Activated CD4-positive, alpha-beta T cell treated with anti-CD3 and anti-CD28 coated beads for 36 hours (primary cell): ENCODE measurements around the gene FAM83F. TPM values are rescaled to one million over a fixed set of nuclear protein-coding genes. Genes with fewer than 3 reads are reported as not detected.
"Not testable (repeated sequence)": the region's sequence is repeated elsewhere in the genome, so short reads cannot be mapped to it uniquely, and the experiment has no call there.

Experiments used
- ATAC-seq: fragments of 200-7000 bp; cut with Tn5 transposase; one replicate; pipeline ENCODE4 v1.10.0; 2021; ENCODE audit warnings: mild to moderate bottlenecking, moderate library complexity
- CTCF ChIA-PET: fragments of 350-600 bp; sonication (Branson Sonifier 250); formaldehyde crosslinking; loops from one replicate; lab custom pipeline; 2021; ENCODE audit warnings: antibody characterized with exemption; lab: Charles Lee
- POLR2A ChIA-PET: fragments of 350-600 bp; sonication (Branson Sonifier 250); formaldehyde crosslinking; loops from one replicate; lab custom pipeline; 2021; ENCODE audit warnings: antibody characterized with exemption, inconsistent platforms; lab: Charles Lee
- DNase-seq: peaks from one replicate; pipeline ENCODE4 v3.0.0-alpha.2; 2020
- H3K27ac Mint-ChIP-seq: one replicate; pipeline ENCODE4 v1.8.0; 2021; ENCODE audit warnings: mixed read lengths
- H3K27me3 Mint-ChIP-seq: one replicate; pipeline ENCODE4 v1.8.0; 2021; ENCODE audit warnings: mixed read lengths
- H3K36me3 Mint-ChIP-seq: one replicate; pipeline ENCODE4 v1.8.0; 2021; ENCODE audit warnings: low read depth, mixed read lengths
- H3K4me1 Mint-ChIP-seq: one replicate; pipeline ENCODE4 v1.8.0; 2021; ENCODE audit warnings: mixed read lengths
- H3K4me3 Mint-ChIP-seq: one replicate; pipeline ENCODE4 v1.8.0; 2021; ENCODE audit warnings: mild to moderate bottlenecking, moderate library complexity, mixed read lengths
- H3K9me3 Mint-ChIP-seq: one replicate; pipeline ENCODE4 v1.8.0; 2021; ENCODE audit warnings: low read depth, mixed read lengths
- intact Hi-C, 2 experiments: fragments of 100-400 bp; cut with DNase I in 1 of 2; cut with micrococcal nuclease in 1 of 2; formaldehyde crosslinking; loops; one replicate each; pipeline versions ENCODE4 v1.14.2 to v1.15.1; 2022 to 2024; cut with DNase I, micrococcal nuclease
- total RNA-seq, 2 experiments: library from RNA; stranded (reverse); gene quantifications; one replicate each; pipeline ENCODE4 v1.2.3, GENCODE V29; 2021

FAM83F gene
- total RNA-seq, 2 experiments from 2014 or later = 0.49 to 0.91 TPM

DNA sequence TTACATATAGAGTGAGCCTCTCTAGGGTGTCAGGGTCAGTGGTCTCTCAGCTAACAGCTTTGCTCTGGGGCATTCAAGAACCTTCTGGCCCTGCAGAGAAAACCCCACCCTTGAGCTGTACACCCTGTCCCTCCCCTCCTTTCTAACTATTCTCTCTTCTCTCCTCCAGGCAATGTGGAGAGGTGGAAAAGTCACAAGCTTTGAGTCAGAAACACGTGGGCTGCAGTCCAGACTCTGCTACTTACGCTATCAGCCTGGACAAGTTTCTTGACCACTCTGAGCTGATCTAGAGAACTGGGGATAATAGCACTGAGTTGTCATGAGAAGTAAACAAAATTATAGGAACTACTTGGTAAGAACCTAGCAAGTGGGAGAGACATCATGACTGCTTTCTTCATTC lies 10.7 kb upstream of the FAM83F start:
- no peaks in the 10 kb centered on the region for H3K36me3 Mint-ChIP-seq
- no peaks in the 10 kb centered on the region for H3K9me3 Mint-ChIP-seq
- ChIA-PET POLR2A (no interaction called here), CTCF (interaction anchor here (0.6 to 0.9 kb wide), 3 partner anchors 17 to 1309 kb away, joined by 3 to 4 read pairs (median 3); partner anchors contain the start of gene TMA7B)
- no peaks in the 10 kb centered on the region for H3K27me3 Mint-ChIP-seq
- ATAC-seq = no peak
- no peak for DNase-seq
- intact Hi-C loops = no loop called here
- no peak overlapping the region for H3K27ac Mint-ChIP-seq
- H3K4me1 Mint-ChIP-seq = peaks cover 34% of the 10 kb centered on the region
- H3K4me3 Mint-ChIP-seq = no peak overlapping the region

DNA sequence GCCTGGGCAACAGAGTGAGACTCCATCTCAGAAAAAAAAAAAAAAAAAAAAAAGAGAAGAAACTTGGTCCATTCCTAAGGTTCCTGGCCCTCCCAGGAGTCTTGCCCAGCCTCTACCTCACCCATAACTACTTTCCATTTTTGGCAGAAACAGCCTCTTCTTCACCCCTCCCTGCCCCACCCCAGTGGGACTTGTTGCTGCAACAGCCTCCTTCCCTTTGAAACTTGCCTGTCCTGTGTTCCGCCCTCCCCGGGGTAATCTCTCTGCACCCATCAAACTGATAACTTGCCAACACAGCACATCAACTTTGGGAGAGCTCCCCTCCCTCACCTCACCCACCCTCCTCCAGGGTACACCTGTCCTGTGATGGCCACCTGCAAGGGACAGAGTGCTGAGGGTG lies 10.0 kb upstream of the FAM83F start:
- DNase-seq (no peak), ATAC-seq (no peak)
- intact Hi-C loops = no loop called here
- no peak overlapping the region for H3K4me3 Mint-ChIP-seq
- ChIA-PET CTCF (interaction anchor here (0.9 kb wide), 2 partner anchors 24 to 52 kb away, joined by 3 read pairs; partner anchors contain the start of gene TMA7B), POLR2A (no interaction called here)
- no peaks in the 10 kb centered on the region for H3K36me3 Mint-ChIP-seq
- no peak overlapping the region for H3K27ac Mint-ChIP-seq
- no peaks in the 10 kb centered on the region for H3K27me3 Mint-ChIP-seq
- H3K9me3 Mint-ChIP-seq = no peaks in the 10 kb centered on the region
- peaks cover 27% of the 10 kb centered on the region for H3K4me1 Mint-ChIP-seq

DNA sequence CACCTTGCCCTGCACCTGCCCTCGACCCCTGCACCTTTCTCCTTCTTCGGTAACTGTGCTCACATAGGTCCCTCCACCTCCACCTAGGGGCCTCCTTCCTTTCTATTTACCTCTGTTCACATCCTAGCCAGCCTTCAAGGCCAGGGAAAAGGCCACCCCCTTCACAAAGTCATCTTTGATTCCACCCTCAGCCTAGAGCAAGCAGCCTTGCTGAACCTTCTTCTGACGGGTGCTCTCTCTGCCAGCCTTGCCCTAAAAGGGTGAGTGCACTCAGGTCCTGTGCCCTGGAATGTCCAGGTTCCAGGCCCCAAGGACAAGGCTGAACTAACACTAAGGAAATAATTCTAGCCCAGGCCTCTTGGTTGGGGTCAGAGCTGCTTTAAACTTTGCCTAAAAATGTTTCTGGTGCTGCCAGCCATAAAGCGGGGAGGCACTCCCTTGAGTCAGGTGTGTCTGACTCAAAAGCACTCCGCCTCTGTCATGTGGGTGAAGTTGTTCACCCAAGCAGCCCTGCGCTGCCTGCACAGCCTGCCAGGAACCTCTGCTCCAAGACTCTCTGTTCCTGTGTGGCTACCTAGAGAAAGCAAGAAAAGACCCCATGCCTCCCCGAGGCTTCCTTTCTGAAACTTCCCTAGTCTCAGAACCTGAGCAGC lies 9.2 kb upstream of the FAM83F start:
- intact Hi-C loops = no loop called here
- Mint-ChIP-seq H3K27me3 (no peaks in the 10 kb centered on the region), H3K4me1 (peaks cover 20% of the 10 kb centered on the region), H3K27ac (peak overlapping the region; percentile 47), H3K4me3 (no peak overlapping the region), H3K9me3 (no peaks in the 10 kb centered on the region), H3K36me3 (no peaks in the 10 kb centered on the region)
- ChIA-PET CTCF (interaction anchor here (0.9 kb wide), 1 partner anchor 52 kb away, joined by 3 read pairs; no protein-coding TSS in a partner anchor), POLR2A (no interaction called here)
- ATAC-seq (peak; percentile 94), DNase-seq (peak; percentile 65)

DNA sequence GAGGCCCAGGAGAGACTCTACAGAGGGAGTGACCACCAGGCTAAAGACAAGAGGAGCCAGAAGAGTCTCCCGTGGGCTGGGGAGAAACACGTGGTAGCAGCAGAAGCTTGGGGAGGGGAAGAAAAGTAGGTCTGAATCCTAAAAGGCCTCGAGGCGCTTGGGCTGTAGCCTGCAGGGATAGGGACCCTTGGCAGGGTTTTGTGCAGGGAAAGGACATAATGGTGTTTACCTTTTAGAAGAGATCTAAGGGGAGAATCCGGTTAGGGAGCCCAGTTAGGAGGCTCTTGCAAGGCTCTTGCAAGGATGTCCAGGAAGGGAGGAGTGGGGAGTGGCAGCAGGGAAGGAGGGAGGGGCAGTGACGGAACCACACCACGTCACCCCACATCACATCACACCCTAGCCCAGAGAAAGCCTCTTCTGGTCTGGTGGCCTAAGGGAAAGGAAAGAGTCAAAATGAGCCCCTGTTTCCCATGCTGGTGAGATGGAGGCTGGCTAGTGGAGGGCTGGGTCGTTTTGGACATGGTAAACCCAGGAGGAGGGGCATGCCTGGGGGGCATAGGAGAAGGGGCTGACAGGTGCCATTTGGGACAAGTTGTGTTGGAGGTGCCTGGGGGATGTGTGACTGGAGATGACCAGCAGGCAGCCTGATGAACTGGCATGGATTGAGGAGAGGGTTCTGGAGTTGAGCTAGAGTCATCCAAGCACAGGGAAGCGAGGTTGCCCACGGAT lies 6.2 kb upstream of the FAM83F start:
- Mint-ChIP-seq H3K36me3 (no peaks in the 10 kb centered on the region), H3K27me3 (no peaks in the 10 kb centered on the region), H3K9me3 (no peaks in the 10 kb centered on the region), H3K4me3 (no peak overlapping the region), H3K4me1 (peaks cover 17% of the 10 kb centered on the region), H3K27ac (no peak overlapping the region)
- DNase-seq = no peak
- ATAC-seq = no peak
- POLR2A ChIA-PET = no interaction called here
- intact Hi-C loops = no loop called here
- CTCF ChIA-PET = no interaction called here

DNA sequence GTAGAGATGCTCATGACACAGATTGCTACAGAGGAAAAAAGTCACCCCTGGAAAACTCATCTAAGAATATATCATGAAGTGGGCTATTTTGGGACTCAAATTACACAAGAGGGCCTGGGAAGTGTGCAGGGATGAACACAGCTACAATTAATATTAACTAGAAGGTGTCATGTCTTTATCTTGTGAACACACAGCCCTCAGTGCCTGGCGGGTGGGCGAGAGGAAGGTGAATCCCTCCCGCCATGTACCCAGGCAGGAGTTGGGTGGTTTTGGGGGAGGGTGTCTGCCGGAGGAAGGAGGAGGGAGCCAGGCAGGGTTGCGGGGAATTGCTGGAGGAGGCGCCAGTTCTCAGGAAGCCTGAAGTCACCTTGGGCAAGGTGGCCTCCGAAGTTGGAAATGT lies 5.1 kb upstream of the FAM83F start:
- intact Hi-C loops = loop anchor here in 1 of 2 experiments (5.0 kb wide), 1 partner anchor 37 kb away; no protein-coding TSS in a partner anchor
- H3K27me3 Mint-ChIP-seq = no peaks in the 10 kb centered on the region
- DNase-seq (no peak), ATAC-seq (no peak)
- H3K9me3 Mint-ChIP-seq = no peaks in the 10 kb centered on the region
- peaks cover 25% of the 10 kb centered on the region for H3K4me1 Mint-ChIP-seq
- H3K27ac Mint-ChIP-seq = no peak overlapping the region
- no peak overlapping the region for H3K4me3 Mint-ChIP-seq
- ChIA-PET POLR2A (interaction anchor here (0.7 kb wide), 1 partner anchor 594 kb away, joined by 3 read pairs; no protein-coding TSS in a partner anchor), CTCF (interaction anchor here (1.1 kb wide), 1 partner anchor 11 kb away, joined by 3 read pairs; no protein-coding TSS in a partner anchor)
- H3K36me3 Mint-ChIP-seq = no peaks in the 10 kb centered on the region

DNA sequence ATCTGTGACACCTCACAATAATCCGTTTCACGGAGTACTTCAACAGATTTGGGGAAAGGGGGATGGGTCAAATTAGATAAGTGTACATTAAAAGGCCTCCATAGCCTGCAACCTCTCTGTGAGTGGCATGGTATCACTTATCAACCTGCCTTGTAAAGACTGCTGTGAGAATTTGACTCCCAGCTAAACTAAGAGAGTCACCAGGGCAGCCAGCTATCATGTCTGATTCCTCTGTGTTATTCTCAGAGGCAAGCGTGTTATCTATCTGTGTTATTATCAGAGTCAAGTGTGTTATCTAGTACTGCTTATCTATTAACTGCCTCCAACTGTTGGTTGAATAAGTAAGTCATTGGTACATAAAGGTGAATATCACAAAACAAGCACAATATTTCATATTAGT lies 4.1 kb upstream of the FAM83F start:
- no peak overlapping the region for H3K27ac Mint-ChIP-seq
- ChIA-PET CTCF (interaction anchor here (0.9 kb wide), 1 partner anchor 57 kb away, joined by 4 read pairs; no protein-coding TSS in a partner anchor), POLR2A (interaction anchor here (0.7 kb wide), 1 partner anchor 707 kb away, joined by 3 read pairs; no protein-coding TSS in a partner anchor)
- H3K4me3 Mint-ChIP-seq = no peak overlapping the region
- no peak for ATAC-seq
- H3K9me3 Mint-ChIP-seq = no peaks in the 10 kb centered on the region
- no peak for DNase-seq
- H3K27me3 Mint-ChIP-seq = no peaks in the 10 kb centered on the region
- peaks cover 15% of the 10 kb centered on the region for H3K4me1 Mint-ChIP-seq
- H3K36me3 Mint-ChIP-seq = no peaks in the 10 kb centered on the region
- intact Hi-C loops = loop anchor here in 1 of 2 experiments (5.0 kb wide), 1 partner anchor 38 kb away; no protein-coding TSS in a partner anchor

DNA sequence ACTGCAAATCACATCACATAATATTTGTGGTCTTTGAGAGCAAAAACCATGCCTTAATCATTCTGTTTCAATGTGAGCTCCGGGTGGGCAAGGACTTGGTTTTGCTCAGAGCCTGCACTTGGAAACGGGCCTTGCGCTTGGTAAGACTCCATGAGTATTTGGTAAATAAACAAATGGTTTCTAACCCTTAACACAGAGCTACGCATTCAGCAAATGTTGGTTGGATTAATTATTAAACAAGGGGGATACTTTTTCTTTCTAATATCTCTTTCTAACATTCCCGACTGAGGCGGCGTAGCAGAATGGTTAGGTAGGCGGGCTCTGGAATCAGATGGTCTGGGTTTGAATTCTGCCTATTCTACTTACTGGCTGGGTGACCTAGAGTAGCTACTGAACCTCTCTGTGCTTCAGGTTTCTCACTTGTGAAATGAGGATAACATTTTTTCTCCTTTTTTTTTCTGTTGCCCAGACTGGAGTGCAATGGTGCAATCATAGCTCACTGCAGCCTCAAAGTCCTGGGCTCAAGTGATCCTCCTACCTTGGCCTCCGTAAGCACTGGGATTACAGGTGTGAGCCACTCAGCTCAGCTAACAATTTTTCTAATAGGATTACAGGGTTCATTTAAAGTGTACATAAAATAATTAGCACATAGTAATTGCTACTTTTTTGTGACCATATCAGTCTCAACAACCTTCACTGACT lies 3.4 kb upstream of the FAM83F start:
- Mint-ChIP-seq H3K36me3 (no peaks in the 10 kb centered on the region), H3K4me1 (peaks cover 9% of the 10 kb centered on the region), H3K4me3 (no peak overlapping the region), H3K9me3 (no peaks in the 10 kb centered on the region), H3K27me3 (no peaks in the 10 kb centered on the region), H3K27ac (no peak overlapping the region)
- no peak for DNase-seq
- CTCF ChIA-PET = interaction anchor here (0.9 kb wide), 1 partner anchor 58 kb away, joined by 4 read pairs; no protein-coding TSS in a partner anchor
- ATAC-seq = no peak
- POLR2A ChIA-PET = interaction anchor here (0.7 kb wide), 1 partner anchor 707 kb away, joined by 3 read pairs; no protein-coding TSS in a partner anchor
- intact Hi-C loops = loop anchor here in 1 of 2 experiments (5.0 kb wide), 1 partner anchor 39 kb away; no protein-coding TSS in a partner anchor

DNA sequence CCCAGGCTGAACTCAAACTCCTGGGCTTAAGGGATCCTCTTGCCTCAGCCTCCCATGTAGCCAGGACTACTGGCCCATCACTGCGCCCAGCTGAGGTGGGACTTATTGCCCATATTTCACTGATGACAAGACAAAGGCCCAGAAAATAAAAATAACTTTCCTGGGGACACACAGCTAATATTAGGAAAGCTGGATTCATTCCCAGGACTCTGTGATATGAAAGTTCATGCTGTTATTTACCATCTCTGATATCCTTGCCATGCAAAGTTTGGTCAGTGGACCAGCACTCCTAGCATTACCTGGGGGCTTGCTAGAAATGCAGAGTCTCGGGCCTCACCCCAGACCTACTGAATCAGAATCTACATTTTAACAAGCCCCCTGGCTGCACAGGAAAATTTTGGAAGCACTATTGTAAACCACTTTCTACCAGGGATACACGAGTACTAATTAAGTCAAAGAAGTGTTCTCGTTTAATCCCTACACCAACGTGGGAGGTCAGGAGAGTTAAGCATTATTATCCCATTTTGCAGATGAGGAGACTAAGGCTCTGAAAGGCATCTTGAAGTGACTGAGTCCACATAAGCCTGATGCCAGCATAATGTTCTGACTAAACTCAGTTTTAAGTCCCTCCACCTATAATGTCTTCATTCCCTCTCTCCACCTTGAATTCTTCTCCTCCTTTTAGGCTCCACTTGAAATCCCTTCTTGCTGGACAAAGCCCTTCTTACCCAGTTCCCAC lies 2.5 kb upstream of the FAM83F start:
- POLR2A ChIA-PET = no interaction called here
- H3K27me3 Mint-ChIP-seq = no peaks in the 10 kb centered on the region
- ATAC-seq = no peak
- no peak overlapping the region for H3K4me3 Mint-ChIP-seq
- CTCF ChIA-PET = no interaction called here
- H3K4me1 Mint-ChIP-seq = peaks cover 8% of the 10 kb centered on the region
- no peaks in the 10 kb centered on the region for H3K9me3 Mint-ChIP-seq
- H3K27ac Mint-ChIP-seq = no peak overlapping the region
- H3K36me3 Mint-ChIP-seq = no peaks in the 10 kb centered on the region
- intact Hi-C loops = loop anchor here in 1 of 2 experiments (5.0 kb wide), 1 partner anchor 40 kb away; no protein-coding TSS in a partner anchor
- DNase-seq = no peak

DNA sequence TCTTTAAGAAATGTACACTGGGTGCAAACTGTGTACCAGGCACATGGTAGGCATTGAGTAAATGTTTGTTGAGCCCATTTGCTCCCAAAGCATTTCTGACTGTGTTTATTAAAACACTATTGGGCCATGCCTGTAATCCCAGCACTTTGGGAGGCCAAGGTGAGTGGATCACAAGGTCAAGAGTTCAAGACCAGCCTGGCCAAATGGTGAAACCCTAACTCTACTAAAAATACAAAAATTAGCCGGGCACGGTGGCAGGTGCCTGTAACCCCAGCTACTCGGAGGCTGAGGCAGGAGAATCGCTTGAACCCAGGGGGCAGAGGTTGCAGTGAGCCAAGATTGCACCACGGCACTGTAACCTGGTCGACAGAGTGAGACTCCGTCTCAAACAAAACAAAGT lies 1.9 kb upstream of the FAM83F start:
- intact Hi-C loops = loop anchor here in 1 of 2 experiments (5.0 kb wide), 1 partner anchor 41 kb away; no protein-coding TSS in a partner anchor
- H3K27ac Mint-ChIP-seq, DNase-seq, H3K36me3 Mint-ChIP-seq, H3K9me3 Mint-ChIP-seq, H3K27me3 Mint-ChIP-seq, H3K4me1 Mint-ChIP-seq, ATAC-seq, H3K4me3 Mint-ChIP-seq: not testable (repeated sequence)
- ChIA-PET POLR2A (interaction anchor here (1.0 kb wide), 1 partner anchor 219 kb away, joined by 3 read pairs; no protein-coding TSS in a partner anchor), CTCF (interaction anchor here (1.4 kb wide), 1 partner anchor 47 kb away, joined by 4 read pairs; no protein-coding TSS in a partner anchor)

DNA sequence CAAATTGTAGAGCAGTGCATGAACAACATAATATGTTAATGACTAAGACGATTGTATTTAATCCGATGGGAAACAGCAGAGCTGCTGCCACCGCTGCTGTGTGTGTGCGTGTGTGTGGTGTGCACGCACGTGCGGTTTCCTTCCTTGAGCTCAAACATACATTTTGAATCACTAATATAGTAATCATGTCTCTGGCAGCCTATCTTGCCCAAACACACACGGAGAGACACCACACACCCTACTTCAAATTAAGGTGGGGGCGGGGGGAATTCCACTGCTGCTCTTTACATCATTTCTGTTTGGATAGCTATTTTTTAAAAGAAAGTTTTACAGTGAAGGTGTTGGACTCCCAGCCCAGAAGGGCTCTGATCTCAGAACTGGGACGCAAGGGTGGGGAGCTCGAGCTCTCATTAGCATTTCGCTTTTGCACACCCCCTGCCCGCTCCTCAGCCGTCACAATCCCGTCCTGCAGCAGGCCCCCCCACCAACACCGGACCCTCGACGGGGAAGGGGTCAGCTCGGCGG lies 651 bp upstream of the FAM83F start:
- ChIA-PET POLR2A (interaction anchor here (0.5 to 2.2 kb wide), 13 partner anchors 16 to 856 kb away, joined by 3 to 9 read pairs (median 4); partner anchors contain the start of gene ATF4), CTCF (interaction anchor here (0.7 to 1.6 kb wide), 13 partner anchors 11 to 62 kb away, joined by 3 to 4 read pairs (median 3); no protein-coding TSS in a partner anchor)
- Mint-ChIP-seq H3K36me3 (no peaks in the 10 kb centered on the region), H3K27ac (peak overlapping the region; percentile 32), H3K9me3 (no peaks in the 10 kb centered on the region), H3K4me1 (peaks cover 8% of the 10 kb centered on the region), H3K27me3 (no peaks in the 10 kb centered on the region), H3K4me3 (peak overlapping the region; percentile 52)
- intact Hi-C loops = loop anchor here in 1 of 2 experiments (5.0 kb wide), 1 partner anchor 42 kb away; no protein-coding TSS in a partner anchor
- ATAC-seq (peak; percentile 78), DNase-seq (peak; percentile 77)
